ENCODE measurements around the gene SLC10A6. TPM values are rescaled to one million over a fixed set of nuclear protein-coding genes. Genes with fewer than 3 reads are reported as not detected.

SLC10A6 gene
- total and polyA plus RNA-seq, 2 experiments from 2014 or later = not detected

GRCh38 chr4:86837691-86838503, 11.3 kb downstream of the SLC10A6 start:
- no peaks in the 10 kb centered on the region for H3K36me3 ChIP-seq
- no peaks in the 10 kb centered on the region for H3K27me3 ChIP-seq
- no peak overlapping the region for H3K27ac ChIP-seq
- no peaks in the 10 kb centered on the region for H3K9me3 ChIP-seq (ENCODE audit: low read depth)
- no peak for TF ChIP-seq CTCF (IDR thresholded peaks at IDR 0.05; ENCODE audit: low read depth, low read length)
- no peak overlapping the region for H3K4me3 ChIP-seq
- no peak for DNase-seq (ENCODE audit: low read depth in 1 of 2, low spot score in 1 of 2)
- H3K4me1 ChIP-seq (ENCODE audit: low read depth) = no peaks in the 10 kb centered on the region

- no peaks in the 10 kb centered on the region for H3K27me3 ChIP-seq
- H3K4me3 ChIP-seq = no peak overlapping the region
- no peaks in the 10 kb centered on the region for H3K4me1 ChIP-seq (ENCODE audit: low read depth)
- H3K36me3 ChIP-seq = no peaks in the 10 kb centered on the region
- TF ChIP-seq CTCF (IDR thresholded peaks at IDR 0.05; ENCODE audit: low read depth, low read length) = no peak
- no peaks in the 10 kb centered on the region for H3K9me3 ChIP-seq (ENCODE audit: low read depth)
- H3K27ac ChIP-seq = no peak overlapping the region
- no peak for DNase-seq (ENCODE audit: low read depth in 1 of 2, low spot score in 1 of 2)
These were observed 13.5 kb downstream of the SLC10A6 start for GRCh38 chr4:86835677-86836076.

- Histone ChIP-seq H3K27ac (no peak overlapping the region), H3K4me3 (no peak overlapping the region), H3K27me3 (no peaks in the 10 kb centered on the region), H3K36me3 (no peaks in the 10 kb centered on the region), H3K4me1 (ENCODE audit: low read depth) (no peaks in the 10 kb centered on the region), H3K9me3 (ENCODE audit: low read depth) (no peaks in the 10 kb centered on the region)
- no peak for TF ChIP-seq CTCF (IDR thresholded peaks at IDR 0.05; ENCODE audit: low read depth, low read length)
- peak in 1 of 2 donors; percentile 12 for DNase-seq (ENCODE audit: low read depth in 1 of 2, low spot score in 1 of 2)
These were observed 14.3 kb downstream of the SLC10A6 start for GRCh38 chr4:86834901-86835300.

- Histone ChIP-seq H3K4me1 (ENCODE audit: low read depth) (no peaks in the 10 kb centered on the region), H3K4me3 (no peak overlapping the region), H3K27me3 (no peaks in the 10 kb centered on the region), H3K9me3 (ENCODE audit: low read depth) (no peaks in the 10 kb centered on the region), H3K27ac (no peak overlapping the region), H3K36me3 (no peaks in the 10 kb centered on the region)
- DNase-seq (ENCODE audit: low read depth in 1 of 2, low spot score in 1 of 2) = no peak
- TF ChIP-seq CTCF (IDR thresholded peaks at IDR 0.05; ENCODE audit: low read depth, low read length) = no peak
These were observed 15.6 kb downstream of the SLC10A6 start for GRCh38 chr4:86833615-86834014.

GRCh38 chr4:86831262-86832130, 17.7 kb downstream of the SLC10A6 start:
- Histone ChIP-seq H3K4me1 (ENCODE audit: low read depth) (no peaks in the 10 kb centered on the region), H3K27ac (no peak overlapping the region), H3K36me3 (no peaks in the 10 kb centered on the region), H3K4me3 (no peak overlapping the region), H3K27me3 (no peaks in the 10 kb centered on the region), H3K9me3 (ENCODE audit: low read depth) (no peaks in the 10 kb centered on the region)
- peak in 1 of 2 donors; percentile 85 for DNase-seq (ENCODE audit: low read depth in 1 of 2, low spot score in 1 of 2)
- no peak for TF ChIP-seq CTCF (IDR thresholded peaks at IDR 0.05; ENCODE audit: low read depth, low read length)
